ENCODE data around the gene TRPM3.
"Not testable (repeated sequence)": the region's sequence is repeated elsewhere in the genome, so short reads cannot be mapped to it uniquely, and the experiment has no call there.

TRPM3 gene

GRCh38 chr9:70658765-70659164 lies 462.7 kb downstream of the TRPM3 start:
- DNase-seq (ENCODE audit: low read depth in 2 of 2): no peak

DNA sequence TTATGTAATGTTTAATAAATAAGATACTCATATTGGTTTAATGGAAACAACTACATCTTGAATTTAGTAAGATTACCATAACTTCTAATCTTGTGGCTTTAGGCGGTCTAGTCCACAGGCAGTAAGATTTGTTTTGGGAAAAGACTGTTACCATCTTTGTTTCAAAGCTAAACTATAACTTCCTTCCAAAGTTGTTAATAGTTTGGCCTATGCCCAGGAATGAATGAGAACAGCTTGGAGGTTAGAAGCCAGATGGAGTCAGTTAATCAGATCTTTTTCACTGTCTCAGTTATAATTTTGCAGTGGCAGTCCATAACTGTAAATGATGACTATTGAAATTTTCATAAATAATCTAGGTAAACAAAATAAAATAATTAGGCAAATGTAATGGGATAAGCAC lies 465.1 kb downstream of the TRPM3 start:
- no peak for DNase-seq (ENCODE audit: low read depth in 2 of 2)

GRCh38 chr9:70654144-70654543 lies 467.3 kb downstream of the TRPM3 start:
- DNase-seq (ENCODE audit: low read depth in 2 of 2): no peak

GRCh38 chr9:70644627-70645026 lies 476.8 kb downstream of the TRPM3 start:
- not testable (repeated sequence) for DNase-seq (ENCODE audit: low read depth in 2 of 2)

- no peak for DNase-seq (ENCODE audit: low read depth in 2 of 2)
Observed at GRCh38 chr9:70642341-70642740, 479.1 kb downstream of the TRPM3 start.

DNA sequence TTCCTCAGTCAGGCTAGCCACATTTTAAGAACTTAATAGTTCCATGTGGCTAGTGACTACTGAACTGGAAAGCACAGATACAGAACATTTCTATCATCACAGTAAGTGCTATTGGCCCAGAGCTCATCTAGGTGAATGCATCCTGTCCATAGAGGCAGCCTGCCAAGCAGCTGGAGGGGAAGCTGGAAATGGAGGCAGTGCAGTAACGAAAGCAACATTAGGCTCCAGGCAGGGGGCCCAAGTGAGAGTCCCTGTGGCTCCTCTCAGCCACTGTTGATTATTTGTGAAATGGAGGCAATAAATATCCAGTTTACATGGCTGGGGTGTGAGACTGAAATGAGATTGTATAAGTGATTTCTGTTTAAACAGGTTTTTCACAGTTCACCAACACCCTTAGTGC lies 479.8 kb downstream of the TRPM3 start:
- DNase-seq (ENCODE audit: low read depth in 2 of 2): no peak

- DNase-seq (ENCODE audit: low read depth in 2 of 2): no peak
Observed at GRCh38 chr9:70641031-70641430, 480.4 kb downstream of the TRPM3 start.

DNA sequence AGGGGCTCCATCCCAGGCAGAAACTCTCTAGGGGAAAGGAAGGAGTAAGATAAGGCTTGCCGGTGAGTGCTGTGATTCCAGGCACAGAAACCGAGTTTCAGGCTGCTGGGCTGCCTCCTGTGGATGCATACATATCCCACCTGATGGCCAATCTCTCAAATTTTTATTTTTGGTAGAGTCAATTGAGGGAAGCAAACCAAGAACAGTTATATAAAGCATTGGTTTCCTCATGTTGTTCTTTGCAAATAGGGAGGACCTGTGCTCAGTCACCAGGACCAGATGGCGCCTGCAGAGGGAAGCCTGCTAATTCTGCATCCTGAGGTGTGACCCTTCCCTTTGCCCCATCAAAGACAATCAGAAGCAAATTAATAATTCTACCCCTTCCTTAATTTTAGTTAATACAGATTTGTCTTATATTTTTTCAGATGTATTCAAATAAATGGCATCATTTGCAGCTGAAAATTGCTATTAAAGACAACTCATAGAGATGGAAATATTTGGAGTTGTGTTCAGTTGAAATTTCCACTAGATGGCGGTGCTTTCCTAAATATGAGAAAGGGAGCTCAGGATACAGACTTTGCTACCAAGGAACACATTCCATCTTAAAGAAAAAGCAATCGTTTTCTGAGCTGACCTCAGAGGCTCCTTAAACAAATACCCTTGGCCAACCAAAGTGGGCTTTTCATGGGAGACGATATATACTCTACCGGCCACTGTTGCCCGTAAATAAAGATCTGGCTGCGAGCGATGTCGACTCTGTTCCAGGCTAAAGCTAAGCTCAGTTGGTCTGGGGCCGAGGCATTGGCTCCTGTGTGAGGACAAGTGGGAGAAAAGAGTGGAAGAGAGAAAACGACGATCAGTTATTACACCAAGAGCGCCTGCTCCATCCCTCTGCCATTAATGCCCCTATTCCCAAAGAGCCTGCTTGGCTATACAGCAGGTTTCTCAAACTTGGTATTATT lies 481.3 kb downstream of the TRPM3 start:
- no peak for DNase-seq (ENCODE audit: low read depth in 2 of 2)

DNA sequence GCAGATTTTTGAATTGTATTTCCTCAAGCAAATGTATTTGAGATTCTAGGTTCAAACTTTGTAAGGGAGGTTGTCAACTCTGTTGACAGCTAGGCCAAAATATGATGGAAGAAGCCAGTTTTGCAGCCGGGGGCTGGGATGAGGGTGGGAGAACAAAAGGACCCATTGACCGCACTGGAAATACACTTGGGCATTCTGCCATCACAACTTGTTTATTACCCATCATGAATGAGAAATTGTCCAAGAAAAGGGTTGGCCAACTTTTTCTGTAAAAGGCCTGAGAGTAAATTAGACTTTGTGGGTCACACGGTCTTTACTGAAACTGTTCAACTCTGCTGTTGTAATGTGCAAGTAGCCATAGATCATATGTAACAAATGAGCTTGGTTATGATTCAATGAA lies 485.6 kb downstream of the TRPM3 start:
- no peak for DNase-seq (ENCODE audit: low read depth in 2 of 2)

- no peak for DNase-seq (ENCODE audit: low read depth in 2 of 2)
Observed at GRCh38 chr9:70634696-70635095, 486.7 kb downstream of the TRPM3 start.

DNA sequence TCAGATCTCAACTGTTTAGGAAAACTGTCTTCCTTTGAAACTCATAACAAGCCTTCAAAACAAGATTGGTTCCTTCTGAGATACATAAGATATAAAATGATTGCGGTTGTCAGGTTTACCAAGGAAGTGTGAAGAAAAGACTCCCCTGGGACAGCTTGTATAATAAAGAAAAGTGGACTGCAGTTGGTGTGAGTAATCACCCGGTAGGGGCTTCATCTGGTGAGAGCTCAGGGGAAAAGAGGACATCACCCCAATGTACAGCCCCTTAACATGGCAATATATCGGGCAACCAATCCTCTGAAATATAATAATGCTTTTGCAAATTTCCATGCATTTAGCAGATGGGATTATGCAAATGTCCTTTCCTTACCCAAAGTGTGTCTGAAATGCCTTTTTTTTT lies 490.4 kb downstream of the TRPM3 start:
- no peak for DNase-seq (ENCODE audit: low read depth in 2 of 2)

DNA sequence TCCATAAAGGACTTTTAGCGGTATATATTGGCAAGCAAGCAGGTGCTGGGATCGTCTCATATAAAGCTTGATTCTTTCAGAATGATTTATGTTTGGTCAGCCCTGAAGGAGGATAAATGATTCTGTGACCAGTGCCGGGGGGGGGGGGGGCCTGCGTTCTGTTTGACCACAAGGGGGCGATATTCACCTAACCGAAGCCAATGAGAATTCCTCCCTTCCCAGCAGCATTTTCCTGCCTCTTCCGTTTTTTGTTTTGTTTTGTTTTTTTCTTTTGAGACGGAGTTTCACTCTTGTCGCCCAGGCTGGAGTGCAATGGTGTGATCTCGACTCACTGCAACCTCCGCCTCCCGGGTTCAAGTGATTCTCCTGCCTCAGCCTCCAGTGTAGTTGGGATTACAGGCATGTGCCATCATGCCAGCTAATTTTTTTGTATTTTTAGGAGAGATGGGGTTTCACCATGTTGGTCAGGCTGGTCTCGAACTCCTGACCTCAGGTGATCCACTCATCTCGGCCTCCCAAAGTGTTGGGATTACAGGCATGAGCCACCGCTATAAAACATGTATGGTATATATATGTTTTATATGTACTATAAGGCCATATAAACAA lies 492.2 kb downstream of the TRPM3 start:
- not testable (repeated sequence) for DNase-seq (ENCODE audit: low read depth in 2 of 2)

- no peak for DNase-seq (ENCODE audit: low read depth in 2 of 2)
Observed at GRCh38 chr9:70625078-70625477, 496.3 kb downstream of the TRPM3 start.

GRCh38 chr9:70618784-70619183 lies 502.6 kb downstream of the TRPM3 start:
- DNase-seq (ENCODE audit: low read depth in 2 of 2): no peak

DNA sequence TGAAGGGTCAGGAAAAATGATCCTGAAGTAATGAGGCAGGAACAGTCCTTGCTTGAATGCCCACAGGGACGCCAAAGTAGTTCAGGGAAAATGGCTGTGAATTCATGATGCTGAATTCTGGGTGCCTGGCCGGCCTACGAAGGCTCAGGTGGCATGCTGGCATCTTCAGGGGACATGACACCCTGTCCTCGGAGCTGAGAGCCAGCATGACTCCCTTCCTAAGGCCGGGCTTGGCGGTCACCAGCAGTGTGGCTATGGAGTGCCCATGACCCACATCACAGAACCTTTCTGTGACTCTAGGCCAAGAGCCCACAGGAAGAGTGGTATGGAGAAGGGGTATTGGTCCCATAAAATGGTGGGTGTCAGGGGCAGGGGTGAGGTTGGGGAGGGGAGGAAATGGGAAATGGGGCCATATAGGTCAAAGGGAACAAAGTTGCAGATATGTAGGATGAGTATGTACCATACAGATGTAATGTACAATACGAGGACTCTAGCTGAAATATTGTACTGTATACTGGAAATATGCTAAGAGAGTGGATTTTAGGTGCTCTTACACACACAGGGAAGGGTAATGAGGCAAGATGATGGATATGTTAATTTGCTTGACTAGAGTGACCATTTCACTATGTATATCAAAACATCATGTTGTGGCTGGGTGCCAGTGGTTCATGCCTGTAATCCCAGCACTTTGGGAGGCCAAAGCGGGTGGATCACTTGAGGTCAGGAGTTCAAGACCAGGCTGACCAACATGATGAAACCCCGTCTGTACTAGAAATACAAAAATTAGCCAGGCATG lies 504.2 kb downstream of the TRPM3 start:
- DNase-seq (ENCODE audit: low read depth in 2 of 2): no peak

DNA sequence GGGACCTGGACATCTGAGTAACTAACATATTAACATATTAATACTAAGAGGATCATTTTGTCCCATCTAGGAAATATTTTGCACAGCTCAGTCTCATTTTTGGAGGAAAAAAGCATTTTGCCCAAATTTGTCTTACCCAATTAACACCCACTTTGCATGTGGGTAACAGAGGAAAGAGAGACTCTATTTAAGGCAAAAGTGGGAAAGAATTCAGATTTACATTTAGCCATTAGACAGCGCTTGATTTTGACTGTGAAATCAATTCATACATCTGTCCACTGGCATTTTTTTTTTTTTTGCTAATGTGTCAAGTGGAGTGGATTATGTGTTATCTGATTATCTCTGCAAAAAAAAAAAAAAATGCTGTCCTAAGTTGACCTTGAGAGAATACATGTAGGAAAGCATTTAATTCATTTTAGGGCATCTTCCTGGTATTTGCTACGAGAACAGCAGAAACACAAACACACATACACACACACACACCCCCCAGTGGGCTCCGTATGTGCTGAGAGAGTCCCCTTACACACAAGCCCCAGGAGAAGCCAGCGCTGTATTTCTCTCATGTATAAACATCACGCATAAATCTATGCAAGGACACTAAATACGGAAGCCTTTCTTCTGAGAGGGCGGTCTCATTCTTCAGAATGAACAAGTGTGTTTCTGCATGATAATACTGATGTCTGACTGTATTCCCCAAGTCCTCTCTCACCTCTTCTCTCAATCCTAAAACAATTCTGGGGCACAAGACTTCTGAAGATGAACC lies 505.0 kb downstream of the TRPM3 start:
- DNase-seq (ENCODE audit: low read depth in 2 of 2): no peak

GRCh38 chr9:70615464-70616138 lies 505.8 kb downstream of the TRPM3 start:
- DNase-seq (ENCODE audit: low read depth in 2 of 2): no peak

DNA sequence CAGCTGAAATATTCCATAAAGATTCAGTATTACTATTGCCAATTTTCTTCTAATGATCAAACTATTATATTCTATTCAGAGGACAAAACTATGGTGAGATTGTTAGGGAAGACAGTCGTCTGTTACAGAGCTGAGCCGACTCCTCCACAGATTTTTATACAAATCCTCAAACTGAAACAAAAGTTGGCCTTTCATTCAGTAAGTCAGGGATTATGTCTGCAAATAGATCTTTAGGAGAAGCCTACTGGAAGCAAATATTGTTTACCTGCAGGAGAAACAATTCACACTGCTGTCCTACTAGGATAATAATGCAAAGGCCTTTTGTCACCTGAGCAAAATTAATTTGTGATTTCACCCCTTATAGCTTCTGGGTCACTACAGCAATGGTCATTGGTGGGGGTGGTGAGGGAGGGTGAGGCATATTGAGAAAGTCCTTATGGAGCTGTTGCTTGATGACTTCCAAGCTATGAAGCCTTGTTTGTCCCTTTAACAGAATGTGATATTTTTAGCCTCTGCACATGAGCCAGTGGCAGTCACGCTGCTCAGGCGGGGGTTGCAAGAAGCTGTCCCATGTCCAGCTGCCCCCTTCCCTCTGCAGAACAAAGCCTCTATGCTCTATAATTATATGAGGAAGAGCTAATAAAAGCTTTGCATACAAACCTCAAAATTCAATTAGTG lies 506.5 kb downstream of the TRPM3 start:
- no peak for DNase-seq (ENCODE audit: low read depth in 2 of 2)

DNA sequence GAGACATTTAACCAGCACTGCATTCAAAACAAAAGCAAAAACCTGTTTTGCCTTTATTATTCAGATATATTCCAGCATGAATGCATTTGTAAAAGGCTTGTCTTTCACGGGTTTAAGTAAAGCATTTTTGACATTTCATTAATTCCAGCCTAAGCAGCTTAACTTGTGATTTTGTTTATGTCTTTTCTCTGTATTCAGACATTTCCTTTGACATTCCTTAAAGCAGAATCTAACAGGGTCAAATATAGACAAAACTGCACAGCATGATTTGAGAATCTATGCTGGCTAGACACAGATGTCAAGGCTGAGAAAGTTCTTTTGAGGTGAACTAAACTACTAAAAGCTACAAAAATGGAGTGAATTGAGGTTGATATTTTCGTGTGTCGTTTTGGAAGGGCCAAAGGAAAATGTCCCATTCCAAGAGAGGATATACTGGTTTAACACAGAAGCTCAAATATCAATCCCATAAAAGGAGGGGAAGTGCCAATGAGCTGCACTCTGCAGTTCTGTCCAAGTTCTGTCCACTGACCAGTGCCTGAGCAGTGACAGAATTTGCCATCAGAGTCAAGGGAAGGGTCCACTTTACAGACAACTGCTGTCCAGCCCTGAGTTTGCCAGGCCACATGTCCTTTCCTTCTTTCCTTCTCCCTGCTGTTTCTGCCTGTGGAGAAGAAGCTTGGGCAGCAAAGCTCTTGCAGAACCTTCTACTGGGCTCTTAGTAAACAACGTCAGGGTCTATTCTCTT lies 508.2 kb downstream of the TRPM3 start:
- no peak for DNase-seq (ENCODE audit: low read depth in 2 of 2)

GRCh38 chr9:70610287-70610644 lies 511.2 kb downstream of the TRPM3 start:
- DNase-seq (ENCODE audit: low read depth in 2 of 2): no peak
